ENCODE measurements around the gene SMYD1.

SMYD1 gene

DNA sequence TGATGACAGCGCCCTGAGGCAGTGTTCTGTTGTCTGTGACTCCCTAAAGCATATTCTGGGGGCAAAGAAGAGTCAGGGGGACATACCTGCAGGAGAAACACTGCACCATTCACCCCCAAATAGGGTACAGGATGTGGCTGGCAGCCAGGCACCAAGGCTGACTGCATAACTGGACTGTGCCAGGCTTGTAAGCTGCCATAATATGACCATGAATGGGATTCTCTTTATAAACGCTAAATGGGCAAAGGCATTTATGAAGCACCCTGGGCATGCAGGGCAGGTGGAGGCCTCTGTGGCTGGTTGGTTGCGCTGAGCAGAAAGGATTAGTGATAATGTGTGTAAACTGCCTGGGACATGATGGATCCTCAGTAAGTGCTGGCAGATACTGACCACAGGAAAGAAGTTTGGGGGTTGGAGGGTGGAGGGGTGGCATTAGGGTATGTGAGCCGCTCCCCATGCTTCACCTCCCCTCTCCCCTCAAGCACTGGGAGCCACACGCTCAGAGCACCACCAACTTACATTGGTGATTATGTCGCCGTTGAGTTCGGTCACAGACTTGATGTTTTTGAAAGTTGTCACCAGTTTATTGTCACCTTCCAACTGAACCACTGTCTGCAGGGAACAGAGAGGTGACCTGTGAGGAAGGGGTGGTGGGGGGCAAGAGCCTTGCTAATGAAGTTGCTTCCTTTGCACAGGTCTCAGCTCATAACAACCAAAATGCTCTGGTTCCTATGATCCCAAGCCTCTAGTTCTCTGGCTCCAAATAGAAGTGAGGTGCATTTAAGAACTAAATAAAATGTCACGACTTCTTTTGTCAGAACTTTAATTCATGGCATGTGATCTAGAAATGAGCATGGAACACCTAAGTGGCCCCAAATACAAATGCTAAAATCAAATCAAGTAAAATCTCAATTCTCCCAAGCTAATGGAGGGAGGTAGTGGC lies 56.6 kb downstream of the SMYD1 start:
- no peak for DNase-seq

GRCh38 chr2:88125344-88125923 lies 57.8 kb downstream of the SMYD1 start:
- no peak for DNase-seq

GRCh38 chr2:88125924-88126771 lies 58.5 kb downstream of the SMYD1 start:
- DNase-seq: no peak

DNA sequence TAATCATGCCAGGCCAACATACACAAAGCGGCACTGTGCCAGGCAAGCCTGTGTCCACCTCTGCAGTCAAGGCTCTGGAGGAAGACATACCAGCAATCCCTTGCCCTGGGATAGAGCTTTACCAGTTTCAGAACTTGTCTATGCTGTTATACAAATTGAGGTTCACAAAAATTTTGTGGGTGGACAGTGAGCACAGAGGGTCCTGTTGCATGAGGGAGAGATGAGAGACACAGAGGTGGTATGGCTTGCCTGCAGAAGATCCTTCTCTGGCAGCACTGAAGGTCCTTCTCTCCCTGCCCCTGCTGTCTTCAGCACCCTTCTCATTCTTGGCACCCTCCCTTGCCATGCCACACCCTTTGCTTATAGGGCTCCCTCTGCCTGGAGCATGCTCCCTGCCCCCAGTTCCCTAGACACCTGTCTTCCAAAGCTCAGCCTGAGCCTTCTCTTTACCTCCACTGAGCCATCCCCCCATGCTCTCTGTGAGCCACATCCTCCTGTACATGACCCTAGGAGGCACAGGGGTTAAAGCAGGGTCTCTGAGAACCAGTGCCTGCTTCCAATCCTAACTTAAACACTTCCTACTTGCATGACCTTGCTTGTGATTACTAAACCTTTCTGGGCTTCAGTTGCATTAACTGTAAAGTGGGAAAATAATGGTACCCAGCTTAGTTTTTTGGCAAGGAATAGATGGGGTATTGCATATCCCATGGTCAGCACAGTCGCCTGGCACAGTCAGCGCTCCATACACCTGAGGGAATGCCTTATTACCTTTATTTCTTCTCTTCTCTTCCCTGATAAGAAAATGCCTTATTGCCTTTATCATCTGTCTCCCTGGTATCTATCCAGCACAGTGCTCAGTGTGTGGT lies 59.4 kb downstream of the SMYD1 start:
- DNase-seq: no peak

DNA sequence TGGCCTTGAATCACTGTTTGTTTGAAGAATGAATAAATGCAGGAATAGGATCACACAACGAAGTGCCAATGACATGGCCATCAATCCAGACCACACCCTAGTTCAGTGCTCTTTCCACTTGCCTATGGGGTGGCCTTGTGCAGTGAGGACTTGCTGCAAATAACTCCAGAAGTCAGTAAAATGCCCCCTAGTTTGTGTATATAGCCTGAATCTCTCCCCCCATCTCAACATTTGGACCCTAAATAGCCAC lies 59.9 kb downstream of the SMYD1 start:
- no peak for DNase-seq

DNA sequence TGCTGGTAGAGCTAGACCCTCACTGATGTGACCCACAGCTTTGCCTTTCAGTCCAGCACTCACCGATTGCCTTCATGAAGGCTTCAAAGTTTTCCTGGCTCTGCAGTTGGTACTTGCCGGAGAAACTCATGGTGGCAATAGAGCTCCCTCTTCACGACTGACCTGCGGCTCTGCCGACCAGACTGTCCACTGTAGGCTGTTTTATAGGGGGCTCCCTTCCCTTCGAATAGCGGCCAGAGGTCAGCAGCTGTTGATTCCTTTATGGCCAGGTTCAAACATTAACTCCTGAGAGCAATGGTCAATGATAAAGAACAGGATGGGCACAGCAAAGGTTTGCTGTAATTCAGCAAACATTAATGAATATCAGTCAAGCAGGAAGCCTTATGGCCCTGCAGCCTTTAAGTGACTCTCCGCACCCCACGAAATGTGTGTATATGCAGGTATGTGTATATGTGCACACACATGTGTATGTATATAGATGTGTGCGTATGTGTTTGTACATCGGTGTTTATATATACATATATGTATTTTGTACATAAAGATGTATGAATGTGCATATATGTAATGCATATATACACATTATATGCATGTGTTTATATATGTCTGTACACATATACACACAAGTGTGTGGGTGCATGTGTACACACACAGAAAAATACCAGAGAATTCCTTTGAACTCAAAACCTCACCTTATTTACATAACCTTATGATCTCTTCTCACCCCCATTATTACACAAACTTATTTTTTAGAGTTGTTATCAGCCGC lies 60.4 kb downstream of the SMYD1 start, which contains the start of gene FABP1:
FABP1 (minus strand) TSS at position 175 of the 766 bp plus-strand sequence; CDS start at position 130, 45 bp downstream.
- no peak for DNase-seq

DNA sequence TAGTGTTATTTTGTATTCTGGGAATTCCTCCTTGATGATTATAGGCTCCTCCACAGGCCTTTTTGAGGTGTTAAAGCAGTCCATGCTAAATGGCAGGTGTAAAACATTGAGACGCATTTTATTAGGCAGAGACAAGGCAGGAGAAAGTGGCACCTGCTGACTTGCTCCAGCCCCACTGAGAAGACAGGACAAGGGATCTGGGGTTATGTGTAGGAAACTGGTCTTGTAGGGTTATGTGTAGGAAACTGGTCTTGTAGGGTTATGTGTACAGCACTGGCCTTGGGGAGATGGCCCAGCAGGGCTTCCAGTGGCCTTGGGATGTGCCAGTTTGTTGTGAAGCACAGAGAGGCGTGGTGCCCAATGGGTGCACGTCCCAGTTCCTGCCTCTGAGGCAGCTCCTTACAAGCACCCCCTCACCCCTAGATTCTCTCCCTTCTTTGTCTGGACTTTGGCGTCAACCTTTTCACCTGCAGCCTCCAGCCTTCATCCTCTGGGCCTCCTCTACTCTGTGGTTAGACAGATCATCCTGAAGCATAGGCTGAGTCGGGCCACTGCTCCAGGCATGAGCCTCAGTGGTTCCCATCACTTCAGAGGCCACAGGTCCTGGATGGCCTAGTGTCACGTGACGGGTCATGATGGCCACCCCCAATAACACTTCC lies 61.2 kb downstream of the SMYD1 start:
- no peak for DNase-seq

DNA sequence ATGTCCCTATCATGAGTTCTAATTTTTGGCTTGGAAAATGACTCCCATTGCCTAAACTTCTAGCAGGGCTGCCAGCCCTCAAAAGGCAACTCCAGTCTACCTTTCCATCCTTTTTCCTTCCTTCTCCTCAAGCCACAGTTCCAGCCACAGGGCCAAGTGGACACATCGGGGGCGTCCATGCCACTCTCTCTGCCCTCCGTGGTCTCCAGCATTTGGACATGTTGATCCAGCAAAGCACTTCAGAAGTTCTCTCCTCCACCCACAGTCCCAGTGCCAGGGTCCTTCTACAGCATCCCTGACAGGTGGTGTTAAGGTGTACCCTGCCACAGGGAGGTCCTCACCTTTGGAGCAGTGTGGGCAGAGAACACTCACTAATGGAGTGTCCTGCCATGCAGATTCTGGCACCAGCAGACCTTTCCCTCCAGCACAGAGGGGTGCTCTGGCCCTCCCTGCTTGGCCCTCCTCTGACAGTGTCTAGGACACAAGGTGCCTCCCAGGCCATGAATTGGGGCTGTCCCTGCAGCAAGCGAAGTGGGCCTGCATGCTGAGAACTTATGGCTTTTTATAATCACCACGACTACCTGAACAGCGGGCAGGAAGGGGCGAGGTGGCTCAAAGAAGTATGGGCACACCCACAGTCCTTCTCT lies 61.8 kb downstream of the SMYD1 start:
- DNase-seq: no peak

DNA sequence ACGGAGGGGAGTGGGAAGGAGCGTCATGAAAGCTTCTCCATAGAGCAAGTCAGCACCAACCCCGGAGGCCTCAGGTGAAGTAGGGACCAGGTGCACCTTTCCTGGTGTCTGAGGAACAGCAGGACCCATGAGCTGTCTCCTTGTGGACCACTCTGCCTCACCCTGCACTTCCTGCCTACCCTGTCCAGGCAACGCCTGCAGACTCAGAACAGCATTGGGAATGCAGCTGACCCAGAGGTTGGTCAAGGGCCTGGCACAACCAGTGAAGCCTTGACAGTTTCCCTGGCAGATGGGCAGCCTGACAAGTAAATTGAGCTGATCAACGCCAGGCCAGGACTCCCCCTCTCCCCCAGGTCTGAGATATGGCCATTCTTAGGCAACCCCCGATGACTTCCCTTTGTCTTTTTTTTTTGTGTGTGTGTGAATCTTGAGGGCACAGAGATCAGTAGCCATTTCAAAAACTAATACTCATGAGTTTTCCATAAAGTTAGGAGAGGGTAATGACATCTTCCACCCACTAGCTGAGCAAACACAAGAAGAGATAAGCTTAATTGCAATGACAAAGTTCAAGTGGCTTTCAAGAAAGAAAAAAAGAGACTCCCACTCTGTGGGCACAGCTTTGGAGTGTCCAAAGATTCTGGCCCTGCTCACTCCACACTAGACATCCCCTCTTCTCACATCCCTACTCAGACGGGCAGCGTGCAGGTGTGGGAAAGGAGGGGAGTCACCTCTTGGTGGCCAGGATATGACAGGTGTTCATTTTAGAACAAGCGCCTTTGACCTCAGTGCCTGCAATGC lies 63.8 kb downstream of the SMYD1 start:
- DNase-seq: no peak

- DNase-seq: no peak
Observed at GRCh38 chr2:88131999-88132368, 64.4 kb downstream of the SMYD1 start.

DNA sequence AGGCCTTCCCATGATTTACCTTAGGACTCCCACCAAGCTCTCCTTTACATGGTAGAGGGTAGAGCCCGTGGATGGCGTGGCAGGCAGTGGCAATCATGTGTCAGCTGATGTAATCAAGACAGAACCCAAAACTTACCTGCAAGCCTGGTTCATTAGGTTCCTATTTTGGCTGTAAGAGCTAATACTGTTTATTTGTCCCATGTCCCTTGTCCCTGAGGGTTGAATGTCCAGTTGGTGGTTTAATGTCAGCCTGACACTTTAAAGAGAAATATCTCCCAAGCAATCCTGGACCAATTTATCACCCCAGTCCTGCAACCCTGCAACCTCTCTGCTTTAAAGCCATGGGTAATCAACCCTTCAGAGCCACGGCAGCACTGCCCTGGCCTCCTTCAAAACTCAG lies 66.2 kb downstream of the SMYD1 start:
- no peak for DNase-seq

DNA sequence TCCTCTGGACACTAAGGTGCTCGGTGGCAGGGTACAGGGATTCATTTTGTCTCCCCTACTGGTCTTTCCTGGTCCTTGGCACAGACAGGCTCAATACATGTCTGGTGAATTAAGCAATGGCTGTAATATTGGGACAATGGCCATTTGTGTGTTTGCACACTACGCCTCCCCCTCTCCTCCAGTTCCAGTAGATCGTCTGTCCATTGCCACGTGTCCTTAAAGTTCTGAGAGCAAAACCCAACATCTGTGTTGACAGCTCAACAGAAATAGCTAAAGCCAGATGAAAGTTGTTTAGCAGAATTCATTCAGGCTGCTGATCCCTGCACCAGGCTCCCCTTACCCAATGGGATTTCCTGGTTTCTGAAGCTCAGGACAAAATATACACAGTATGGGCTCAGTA lies 69.2 kb downstream of the SMYD1 start:
- DNase-seq: no peak

DNA sequence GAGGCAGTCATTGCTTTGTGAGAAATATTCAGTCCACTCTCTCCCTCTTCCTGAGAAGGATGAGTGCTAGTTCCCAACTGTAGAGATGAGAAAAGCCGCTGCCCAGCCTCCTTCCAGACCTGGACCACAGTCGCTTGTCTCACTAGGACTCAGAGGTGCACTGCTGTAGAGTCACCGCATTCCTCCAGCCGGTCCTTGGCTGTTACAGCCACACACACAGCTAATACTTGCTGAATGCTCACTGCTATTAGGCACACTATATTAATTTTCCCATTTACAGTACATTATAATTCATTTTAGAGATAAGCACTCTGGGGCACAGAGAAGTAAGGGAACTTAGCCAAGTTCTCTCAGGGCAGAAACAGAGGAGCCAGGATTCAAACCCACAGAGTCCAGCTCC lies 70.2 kb downstream of the SMYD1 start:
- no peak for DNase-seq

DNA sequence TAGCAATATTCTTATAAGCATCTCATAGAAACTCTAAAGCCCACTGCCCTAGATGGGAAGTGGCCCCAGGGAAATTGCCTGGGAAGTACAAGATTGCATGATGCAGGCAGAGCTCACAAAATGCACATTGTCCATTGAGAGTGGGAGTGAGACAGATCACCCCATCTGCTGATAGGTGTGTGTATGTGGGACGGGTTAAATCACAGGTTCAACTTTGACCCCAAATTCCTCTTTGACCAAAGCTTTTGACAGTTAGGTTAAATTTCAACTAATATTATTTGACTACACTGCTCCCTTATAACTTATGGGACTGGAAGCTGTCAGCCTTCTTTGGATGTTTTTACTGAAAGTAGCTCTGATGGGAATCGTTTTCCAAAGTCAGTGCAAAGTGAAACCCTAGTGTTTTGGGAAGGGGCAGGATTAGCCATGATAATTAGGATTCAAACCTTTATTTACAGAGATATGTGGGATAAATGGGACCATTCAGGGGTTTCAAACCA lies 71.6 kb downstream of the SMYD1 start:
- no peak for DNase-seq

- no peak for DNase-seq
Observed at GRCh38 chr2:88139804-88140203, 72.2 kb downstream of the SMYD1 start.

DNA sequence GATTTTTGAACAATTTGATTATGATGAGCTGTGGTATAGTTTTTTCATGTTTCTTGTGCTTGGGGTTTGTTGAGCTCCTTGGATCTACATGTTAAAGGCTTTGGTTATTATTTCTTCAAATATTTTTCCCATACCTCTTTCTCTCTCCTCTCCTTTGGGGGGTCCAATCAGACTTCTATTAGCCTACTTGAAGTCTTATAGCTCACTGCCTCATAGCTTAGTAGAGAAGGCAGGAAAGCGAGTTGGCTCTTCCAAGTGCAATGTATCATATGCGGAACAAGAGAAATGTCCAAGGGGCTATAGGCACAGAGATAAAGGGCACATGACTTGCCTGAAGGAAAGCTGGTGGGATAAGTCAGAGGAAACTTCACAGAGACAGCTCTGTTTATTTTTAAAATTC lies 74.3 kb downstream of the SMYD1 start:
- DNase-seq: no peak

GRCh38 chr2:88144271-88144670 lies 76.6 kb downstream of the SMYD1 start:
- no peak for DNase-seq

GRCh38 chr2:88144914-88145497 lies 77.4 kb downstream of the SMYD1 start:
- DNase-seq: no peak

- DNase-seq: no peak
Observed at GRCh38 chr2:88146590-88146989, 79.0 kb downstream of the SMYD1 start.

All from stimulated activated naive CD4-positive, alpha-beta T cell treated with Interleukin-2 at 50 U/mL for 16 hours (primary cell).